C4-2B (cell line): ENCODE data around the gene TNS3.

ENCODE experiments used
- CTCF ChIP-seq: fragments of 450-650 bp; conservative IDR thresholded peaks from 2 replicates; pipeline ENCODE4 v1.5.1; 2017; ENCODE audit warnings: mild to moderate bottlenecking
- ZFX ChIP-seq: fragments of 450-650 bp; IDR thresholded peaks from 2 replicates; pipeline ENCODE4 v1.6.1; 2017

DNA sequence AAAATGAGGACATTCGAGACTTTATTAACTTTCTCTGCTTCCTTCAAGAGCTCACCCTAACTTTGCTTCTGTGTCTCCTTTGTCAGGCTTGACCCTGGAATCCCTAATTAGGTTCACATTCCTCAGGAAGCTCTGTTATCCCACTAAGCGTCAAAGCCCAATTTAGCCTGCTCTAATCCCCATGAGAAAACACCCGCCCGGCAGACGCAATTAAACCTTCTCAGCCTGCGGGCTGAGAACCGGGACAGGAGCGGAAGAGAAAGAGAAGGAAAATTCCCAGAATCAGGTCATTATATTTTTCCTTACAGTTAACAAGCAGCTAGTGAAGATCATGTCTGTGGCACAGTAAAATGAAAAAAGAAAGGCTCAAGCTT lies 93.0 kb downstream of the TNS3 start:
- no peak for TF ChIP-seq CTCF
- no peak for TF ChIP-seq ZFX
